ENCODE data around the gene TSPAN31.

- TF ChIP-seq ASH2L (IDR thresholded peaks at IDR 0.05; ENCODE audit: low read length) (no peak), SIN3A (conservative IDR thresholded peaks at IDR 0.05 in 1 of 2, IDR thresholded peaks at IDR 0.05 in 1 of 2; ENCODE audit: low read depth in 1 of 2, low read length in 2 of 2) (no peak)
Measured at GRCh38 chr12:57755194-57755453, 10.3 kb downstream of the TSPAN31 start.

Data from H1 (cell line).